Cardiac septum (tissue), 1 donor: Measurements from ENCODE around the gene AGAP1. TPM values are rescaled to one million over a fixed set of nuclear protein-coding genes. Genes with fewer than 3 reads are reported as not detected.
A peak's percentile ranks its signal among the peaks of the same experiment; 100 is the strongest.

Source experiments
- DNase-seq: peaks from one replicate; pipeline ENCODE4 v3.0.0-alpha.2; 2020; ENCODE audit warnings: low spot score
- intact Hi-C: fragments of 100-400 bp; cut with DNase I; formaldehyde crosslinking; loops from one replicate; pipeline ENCODE4 v1.14.0; 2022
- total RNA-seq: library from RNA; stranded (reverse); fragmentation: NEBNext Ultra II Directional; extraction: Animal tissue kit (Norgen Biotek cat#: 25700); gene quantifications from one replicate; pipeline ENCODE4 v1.2.1, GENCODE V29; 2021
- donor health status: DM: no; HTN: no; CAD: no.

The AGAP1 gene
- total RNA-seq, 1 donor from 2014 or later, result 18.7 TPM

- DNase-seq, result no peak
- intact Hi-C loops, result loop anchor here (5.0 kb wide), 1 partner anchor 43 kb away; no protein-coding TSS in a partner anchor
Observed at GRCh38 chr2:235639885-235640284, 146.0 kb downstream of the AGAP1 start.

- intact Hi-C loops, result loop anchor here (5.0 kb wide), 1 partner anchor 43 kb away; no protein-coding TSS in a partner anchor
- DNase-seq, result no peak
Observed at GRCh38 chr2:235640377-235640776, 146.5 kb downstream of the AGAP1 start.

GRCh38 chr2:235640926-235641723 lies 147.3 kb downstream of the AGAP1 start:
- no peak for DNase-seq
- intact Hi-C loops, result loop anchor here (5.0 kb wide), 1 partner anchor 44 kb away; no protein-coding TSS in a partner anchor

- intact Hi-C loops, result loop anchor here (5.0 kb wide), 1 partner anchor 45 kb away; no protein-coding TSS in a partner anchor
- no peak for DNase-seq
Observed at GRCh38 chr2:235641956-235642355, 148.1 kb downstream of the AGAP1 start.

DNA sequence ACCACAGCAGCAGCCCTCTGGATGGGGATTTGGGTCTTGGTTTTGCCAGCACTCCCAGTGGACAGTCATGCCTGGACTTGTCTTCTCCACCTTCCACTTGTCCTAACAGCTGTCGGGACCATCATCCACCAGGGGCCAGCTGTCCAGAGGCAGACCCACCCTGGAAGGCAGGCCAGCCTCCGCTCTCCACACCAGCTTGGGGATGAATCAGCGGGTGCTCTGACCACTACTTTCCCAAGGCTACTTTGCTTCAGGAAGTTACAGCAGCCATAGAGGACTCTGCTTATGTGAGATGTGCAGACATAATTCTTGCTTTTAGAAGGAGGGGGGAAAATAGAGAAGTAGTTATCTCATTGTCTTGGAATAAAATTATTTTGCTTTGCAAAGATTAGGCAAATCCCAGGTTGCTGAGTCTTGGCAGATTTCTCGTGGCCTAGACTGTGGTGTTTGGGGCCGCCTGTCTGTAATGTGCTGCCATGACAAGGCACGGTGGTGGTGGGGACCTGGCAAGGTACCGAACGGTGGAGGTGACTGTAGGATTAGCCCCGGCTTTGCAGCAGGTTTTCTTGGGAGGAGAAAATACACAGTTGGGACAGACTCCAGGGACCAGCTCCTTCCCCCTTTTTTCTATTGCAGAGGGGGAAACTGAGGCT lies 148.7 kb downstream of the AGAP1 start:
- intact Hi-C loops, result loop anchor here (5.0 kb wide), 1 partner anchor 45 kb away; no protein-coding TSS in a partner anchor
- no peak for DNase-seq

- intact Hi-C loops, result loop anchor here (5.0 kb wide), 1 partner anchor 47 kb away; no protein-coding TSS in a partner anchor
- no peak for DNase-seq
Observed at GRCh38 chr2:235643680-235644511, 150.1 kb downstream of the AGAP1 start.

DNA sequence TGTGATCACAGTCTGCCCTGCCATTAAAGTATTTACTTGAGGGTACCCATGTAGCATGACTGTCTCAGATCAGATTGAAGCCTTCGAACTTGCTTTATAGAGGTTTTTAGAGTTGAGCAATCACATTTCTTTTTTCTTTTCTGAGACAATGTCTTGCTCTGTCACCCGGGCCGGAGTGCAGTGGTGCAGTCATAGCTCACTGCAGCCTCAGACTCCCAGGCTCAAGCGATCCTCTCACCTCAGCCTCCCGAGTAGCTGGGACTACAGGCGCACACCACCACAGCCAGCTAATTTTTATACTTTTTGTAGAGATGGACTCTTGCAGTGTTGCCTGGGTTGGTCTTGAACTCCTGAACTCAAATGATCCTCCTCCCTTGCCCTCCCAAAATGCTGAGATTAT lies 153.4 kb downstream of the AGAP1 start:
- intact Hi-C loops, result no loop called here
- no peak for DNase-seq

DNA sequence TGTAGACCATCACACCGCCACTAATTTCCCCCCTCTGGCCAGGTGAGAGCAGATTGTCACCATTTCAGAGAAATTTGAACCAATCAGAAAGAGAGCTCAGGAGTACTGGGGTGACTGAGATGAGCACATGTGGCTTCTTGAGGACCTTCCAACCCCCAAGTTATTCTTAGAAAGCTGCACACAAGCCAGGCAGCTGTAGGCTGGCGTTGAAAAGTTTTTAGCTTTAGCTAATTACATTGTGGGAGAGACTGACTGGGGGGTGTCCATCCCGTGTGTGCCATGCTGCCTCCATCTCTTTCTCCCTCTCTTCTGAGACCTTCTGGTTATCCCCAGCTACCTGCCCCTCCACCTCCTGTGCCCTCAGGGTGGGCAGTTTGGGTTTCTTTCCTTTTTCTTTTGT lies 154.0 kb downstream of the AGAP1 start:
- intact Hi-C loops, result no loop called here
- DNase-seq, result no peak

DNA sequence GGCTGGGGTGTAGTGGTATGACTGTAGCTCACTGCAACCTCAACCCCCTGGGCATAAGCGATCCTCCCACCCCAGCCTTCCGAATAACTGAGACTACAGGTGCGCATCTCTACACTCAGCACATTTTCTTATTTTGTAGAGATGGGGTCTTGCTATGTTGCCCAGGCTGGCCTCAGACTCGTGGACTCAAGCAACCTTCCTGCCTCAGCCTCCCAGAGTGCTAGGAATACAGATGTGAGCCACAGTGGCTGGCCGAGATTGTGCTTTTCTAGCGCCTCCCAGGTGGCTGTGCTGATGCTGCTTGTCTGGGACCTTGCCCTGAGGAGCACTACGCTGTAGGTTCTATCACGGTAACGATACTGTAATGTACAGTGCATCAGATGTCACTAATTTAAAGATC lies 155.6 kb downstream of the AGAP1 start:
- intact Hi-C loops, result no loop called here
- DNase-seq, result no peak

- intact Hi-C loops, result no loop called here
- DNase-seq, result no peak
Observed at GRCh38 chr2:235651643-235652042, 157.8 kb downstream of the AGAP1 start.

- DNase-seq, result no peak
- intact Hi-C loops, result no loop called here
Observed at GRCh38 chr2:235654103-235654813, 160.4 kb downstream of the AGAP1 start.

GRCh38 chr2:235658351-235659174 lies 164.7 kb downstream of the AGAP1 start:
- DNase-seq, result peak; percentile 41
- intact Hi-C loops, result no loop called here

DNA sequence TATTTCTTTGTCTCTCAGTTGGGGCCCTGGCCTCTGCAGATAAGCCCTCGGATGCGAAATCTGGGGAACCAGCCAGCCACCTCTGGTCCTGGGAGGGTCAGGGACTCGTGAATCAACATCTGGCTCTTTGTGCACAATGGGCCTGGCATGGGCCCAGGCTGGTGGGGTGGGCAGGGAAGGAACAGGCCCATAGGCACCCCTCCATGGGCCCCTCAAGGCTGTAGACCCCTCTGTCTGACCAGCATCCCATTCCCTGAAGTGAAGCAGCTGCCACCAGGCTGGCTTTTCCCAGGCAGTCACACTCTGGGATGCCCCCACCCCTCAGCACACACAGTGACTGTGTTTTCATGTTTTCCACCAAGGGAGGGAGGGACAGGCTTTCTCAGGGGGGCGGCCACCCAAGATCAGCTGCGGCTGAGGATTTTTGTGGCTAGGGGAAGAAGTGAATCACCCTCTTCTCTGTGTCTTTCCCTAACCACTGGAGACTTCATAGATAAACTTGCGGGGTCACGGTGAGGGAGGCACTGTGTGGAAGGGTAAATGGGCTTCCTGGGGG lies 166.0 kb downstream of the AGAP1 start:
- DNase-seq, result peak; percentile 73

DNA sequence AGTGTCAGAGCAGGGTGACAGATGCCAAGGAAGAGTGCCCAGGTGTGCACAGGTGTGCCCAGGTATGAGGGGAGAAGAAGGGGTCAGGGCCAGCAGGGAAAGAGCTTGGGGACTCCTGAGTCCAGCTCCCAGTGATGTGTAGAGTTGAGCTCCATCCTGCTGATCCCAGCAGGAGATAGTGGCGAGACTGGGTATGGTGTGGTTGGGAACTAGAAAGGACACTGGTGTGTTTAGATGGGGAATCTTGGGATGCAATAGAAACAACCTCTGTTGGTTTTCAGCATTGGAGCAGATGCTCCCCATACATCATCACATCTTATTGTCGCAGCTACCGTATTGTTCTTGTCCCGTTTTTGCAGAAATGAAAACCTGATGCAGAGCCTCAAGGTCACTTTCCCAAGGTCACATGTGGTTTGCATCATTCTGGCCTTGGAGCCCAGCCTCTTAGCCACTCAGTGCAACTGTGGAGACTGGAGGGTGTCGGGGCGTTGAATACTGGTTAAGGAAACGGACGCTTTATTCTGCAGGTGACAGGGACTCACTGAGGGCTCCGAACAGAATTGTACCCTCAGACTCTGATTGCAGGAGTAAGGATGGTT lies 166.7 kb downstream of the AGAP1 start:
- DNase-seq, result peak; percentile 50
- intact Hi-C loops, result no loop called here

More for the DNA sequence above, 166.0 kb downstream of the AGAP1 start:
- intact Hi-C loops, result no loop called here

DNA sequence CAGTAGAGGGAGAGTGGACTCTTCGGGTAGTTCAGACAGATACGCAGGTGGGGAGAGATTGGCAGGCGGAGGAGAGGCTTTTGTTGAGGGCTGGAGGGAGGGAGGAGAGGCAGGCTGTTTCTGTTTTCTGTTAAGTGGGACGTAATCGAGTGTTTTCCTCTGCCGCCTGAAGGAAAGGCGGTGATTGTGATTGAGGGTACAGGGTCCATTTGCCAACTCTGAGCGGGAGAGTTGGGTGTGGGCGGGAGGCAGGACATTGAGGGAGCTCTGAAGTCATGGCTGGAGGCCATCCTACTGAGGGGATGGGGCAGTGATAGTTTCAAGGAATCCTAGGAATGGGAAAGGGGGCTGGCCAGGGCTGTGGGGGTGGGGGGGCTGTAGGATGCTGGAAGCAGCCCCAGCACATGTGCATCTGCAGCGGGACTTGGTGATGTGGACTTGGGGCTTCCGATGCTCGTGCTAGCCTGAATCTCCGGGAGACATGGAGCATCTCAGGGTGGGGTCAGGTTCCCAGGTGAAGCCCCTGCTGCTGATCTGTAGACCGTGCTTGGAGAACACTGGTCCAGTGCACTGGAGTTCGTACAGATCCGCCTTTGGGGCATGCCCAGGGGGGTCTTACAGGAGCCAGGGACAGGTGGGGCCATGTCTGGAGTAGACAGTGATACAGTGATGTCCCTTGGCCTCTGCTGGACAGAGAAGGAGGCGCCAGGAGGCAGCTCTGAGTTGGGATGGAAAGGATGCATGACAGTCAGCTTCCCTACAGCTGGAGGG lies 167.5 kb downstream of the AGAP1 start:
- intact Hi-C loops, result no loop called here
- peak; percentile 58 for DNase-seq

DNA sequence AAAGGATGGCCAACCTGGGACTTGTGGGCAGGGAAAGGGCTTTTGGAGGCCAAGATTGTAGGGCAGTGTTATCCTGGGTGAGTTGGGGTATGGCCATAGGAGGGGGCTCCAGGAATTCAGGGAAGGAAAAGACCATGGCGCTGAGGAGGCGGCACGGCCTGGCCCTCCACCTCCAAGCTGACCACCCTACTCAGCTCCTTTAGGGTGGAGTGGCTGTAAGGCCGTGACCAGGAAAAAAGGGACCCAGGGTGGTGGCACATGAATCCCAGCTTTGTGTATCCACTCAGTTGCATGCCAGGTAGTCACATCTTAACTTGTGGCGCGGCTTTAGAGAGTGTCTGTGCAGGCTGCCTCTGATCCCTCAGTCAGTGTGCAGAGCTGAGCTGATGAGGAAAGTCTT lies 168.1 kb downstream of the AGAP1 start:
- no peak for DNase-seq
- intact Hi-C loops, result no loop called here

- intact Hi-C loops, result no loop called here
- DNase-seq, result peak; percentile 50
Observed at GRCh38 chr2:235663875-235664274, 170.0 kb downstream of the AGAP1 start.
